Testis (tissue), 2 donors: Measurements from ENCODE around the gene CDC42.
"Not testable (repeated sequence)": the region's sequence is repeated elsewhere in the genome, so short reads cannot be mapped to it uniquely, and the experiment has no call there.

ENCODE experiments used
- POLR2A ChIP-seq: fragments of 450-650 bp; IDR thresholded peaks from one replicate; pipeline ENCODE4 v1.6.1; 2017; ENCODE audit warnings: antibody characterized with exemption, mild to moderate bottlenecking, moderate library complexity
- TF ChIP-seq, protein P1 (sequence below), 3 experiments: fragments of 450-650 bp in 2 of 3; fragments of 200-600 bp in 1 of 3; sonication (generic) in 1 of 3; IDR thresholded peaks; one replicate each; pipeline ENCODE4 v1.5.1; 2016 to 2019; ENCODE audit warnings: antibody characterized with exemption in 3 of 3, mild to moderate bottlenecking in 2 of 3, moderate library complexity in 1 of 3

DNA sequence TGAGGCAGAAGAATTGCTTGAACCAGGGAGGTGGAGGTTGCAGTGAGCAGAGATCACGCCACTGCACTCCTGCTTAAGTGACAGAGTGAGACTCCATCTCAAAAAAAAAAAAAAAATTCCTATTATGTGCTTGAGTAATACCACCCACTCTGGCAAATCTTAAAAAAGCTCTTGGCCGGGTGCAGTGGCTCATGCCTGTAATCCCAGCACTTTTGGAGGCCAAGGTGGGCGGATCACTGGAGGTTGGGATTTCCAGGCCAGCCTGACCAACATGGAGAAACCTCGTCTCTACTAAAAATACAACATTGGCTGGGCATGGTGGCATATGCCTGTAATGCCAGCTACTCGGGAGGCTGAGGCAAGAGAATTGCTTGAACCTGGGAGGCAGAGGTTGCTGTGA lies 17.7 kb upstream of the CDC42 start:
- TF ChIP-seq, protein P1, sequence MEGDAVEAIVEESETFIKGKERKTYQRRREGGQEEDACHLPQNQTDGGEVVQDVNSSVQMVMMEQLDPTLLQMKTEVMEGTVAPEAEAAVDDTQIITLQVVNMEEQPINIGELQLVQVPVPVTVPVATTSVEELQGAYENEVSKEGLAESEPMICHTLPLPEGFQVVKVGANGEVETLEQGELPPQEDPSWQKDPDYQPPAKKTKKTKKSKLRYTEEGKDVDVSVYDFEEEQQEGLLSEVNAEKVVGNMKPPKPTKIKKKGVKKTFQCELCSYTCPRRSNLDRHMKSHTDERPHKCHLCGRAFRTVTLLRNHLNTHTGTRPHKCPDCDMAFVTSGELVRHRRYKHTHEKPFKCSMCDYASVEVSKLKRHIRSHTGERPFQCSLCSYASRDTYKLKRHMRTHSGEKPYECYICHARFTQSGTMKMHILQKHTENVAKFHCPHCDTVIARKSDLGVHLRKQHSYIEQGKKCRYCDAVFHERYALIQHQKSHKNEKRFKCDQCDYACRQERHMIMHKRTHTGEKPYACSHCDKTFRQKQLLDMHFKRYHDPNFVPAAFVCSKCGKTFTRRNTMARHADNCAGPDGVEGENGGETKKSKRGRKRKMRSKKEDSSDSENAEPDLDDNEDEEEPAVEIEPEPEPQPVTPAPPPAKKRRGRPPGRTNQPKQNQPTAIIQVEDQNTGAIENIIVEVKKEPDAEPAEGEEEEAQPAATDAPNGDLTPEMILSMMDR (IDR thresholded peaks at IDR 0.05): not testable (repeated sequence)
- not testable (repeated sequence) for TF ChIP-seq POLR2A
